ENCODE measurements around the gene NCKAP5L. TPM values are rescaled to one million over a fixed set of nuclear protein-coding genes. Genes with fewer than 3 reads are reported as not detected.

Gene NCKAP5L
- total and polyA plus RNA-seq, 2 donors (not counting 1 experiment from before 2014, with no cell fraction given): 3.9 to 14.2 TPM

GRCh38 chr12:49767333-49767732 lies 60.9 kb downstream of the NCKAP5L start:
- TF ChIP-seq EZH2 (IDR thresholded peaks at IDR 0.05; ENCODE audit: low read length, missing control alignments): no peak
- TF ChIP-seq, protein P1, sequence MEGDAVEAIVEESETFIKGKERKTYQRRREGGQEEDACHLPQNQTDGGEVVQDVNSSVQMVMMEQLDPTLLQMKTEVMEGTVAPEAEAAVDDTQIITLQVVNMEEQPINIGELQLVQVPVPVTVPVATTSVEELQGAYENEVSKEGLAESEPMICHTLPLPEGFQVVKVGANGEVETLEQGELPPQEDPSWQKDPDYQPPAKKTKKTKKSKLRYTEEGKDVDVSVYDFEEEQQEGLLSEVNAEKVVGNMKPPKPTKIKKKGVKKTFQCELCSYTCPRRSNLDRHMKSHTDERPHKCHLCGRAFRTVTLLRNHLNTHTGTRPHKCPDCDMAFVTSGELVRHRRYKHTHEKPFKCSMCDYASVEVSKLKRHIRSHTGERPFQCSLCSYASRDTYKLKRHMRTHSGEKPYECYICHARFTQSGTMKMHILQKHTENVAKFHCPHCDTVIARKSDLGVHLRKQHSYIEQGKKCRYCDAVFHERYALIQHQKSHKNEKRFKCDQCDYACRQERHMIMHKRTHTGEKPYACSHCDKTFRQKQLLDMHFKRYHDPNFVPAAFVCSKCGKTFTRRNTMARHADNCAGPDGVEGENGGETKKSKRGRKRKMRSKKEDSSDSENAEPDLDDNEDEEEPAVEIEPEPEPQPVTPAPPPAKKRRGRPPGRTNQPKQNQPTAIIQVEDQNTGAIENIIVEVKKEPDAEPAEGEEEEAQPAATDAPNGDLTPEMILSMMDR (conservative IDR thresholded peaks at IDR 0.05 in 1 of 2, IDR thresholded peaks at IDR 0.05 in 1 of 2; ENCODE audit: low read depth in 1 of 2, low read length in 2 of 2): no peak
- no peak overlapping the region for H3K9ac ChIP-seq (ENCODE audit: insufficient read depth, low read length)
- H3K36me3 ChIP-seq (ENCODE audit: control insufficient read depth, insufficient read depth, low read length): peaks cover 12% of the 10 kb centered on the region
- no peaks in the 10 kb centered on the region for H3K4me1 ChIP-seq (ENCODE audit: control insufficient read depth, extremely low read depth, insufficient read depth, low read length)
- H2AFZ ChIP-seq (ENCODE audit: low read length): no peak overlapping the region
- H3K4me2 ChIP-seq (ENCODE audit: extremely low read depth, insufficient read depth, low read length): no peak overlapping the region
- no peaks in the 10 kb centered on the region for H4K20me1 ChIP-seq (ENCODE audit: control insufficient read depth, extremely low read depth, insufficient read depth, low read length)
- no peaks in the 10 kb centered on the region for H3K79me2 ChIP-seq (ENCODE audit: control insufficient read depth, insufficient read depth, low read length)
- no peak overlapping the region for H3K4me3 ChIP-seq (replicated peaks in 1 of 4; ENCODE audit: control extremely low read depth in 1 of 4, insufficient read depth in 1 of 4, low read depth in 3 of 4, low read length in 4 of 4)
- DNase-seq (ENCODE audit: low read depth in 2 of 2): no peak
- H3K27ac ChIP-seq (ENCODE audit: insufficient read depth, low read length): no peak overlapping the region
- H3K9me3 ChIP-seq (ENCODE audit: control insufficient read depth, insufficient read depth, low read depth, low read length): no peaks in the 10 kb centered on the region
- no peaks in the 10 kb centered on the region for H3K27me3 ChIP-seq (ENCODE audit: control insufficient read depth, insufficient read depth, low read length)

GRCh38 chr12:49766115-49766455 lies 62.1 kb downstream of the NCKAP5L start:
- H3K27ac ChIP-seq (ENCODE audit: insufficient read depth, low read length): no peak overlapping the region
- no peaks in the 10 kb centered on the region for H4K20me1 ChIP-seq (ENCODE audit: control insufficient read depth, extremely low read depth, insufficient read depth, low read length)

GRCh38 chr12:49764126-49764525 lies 64.1 kb downstream of the NCKAP5L start:
- Histone ChIP-seq H3K4me1 (ENCODE audit: control insufficient read depth, extremely low read depth, insufficient read depth, low read length) (no peaks in the 10 kb centered on the region), H3K27ac (ENCODE audit: insufficient read depth, low read length) (no peak overlapping the region), H3K4me3 (replicated peaks in 1 of 4; ENCODE audit: control extremely low read depth in 1 of 4, insufficient read depth in 1 of 4, low read depth in 3 of 4, low read length in 4 of 4) (no peak overlapping the region), H3K9ac (ENCODE audit: insufficient read depth, low read length) (no peak overlapping the region), H4K20me1 (ENCODE audit: control insufficient read depth, extremely low read depth, insufficient read depth, low read length) (no peaks in the 10 kb centered on the region), H3K27me3 (ENCODE audit: control insufficient read depth, insufficient read depth, low read length) (no peaks in the 10 kb centered on the region), H3K36me3 (ENCODE audit: control insufficient read depth, insufficient read depth, low read length) (peaks cover 15% of the 10 kb centered on the region), H2AFZ (ENCODE audit: low read length) (no peak overlapping the region), H3K4me2 (ENCODE audit: extremely low read depth, insufficient read depth, low read length) (no peak overlapping the region), H3K9me3 (ENCODE audit: control insufficient read depth, insufficient read depth, low read depth, low read length) (no peaks in the 10 kb centered on the region), H3K79me2 (ENCODE audit: control insufficient read depth, insufficient read depth, low read length) (no peaks in the 10 kb centered on the region)
- DNase-seq (ENCODE audit: low read depth in 2 of 2): no peak
- TF ChIP-seq, protein P1 (conservative IDR thresholded peaks at IDR 0.05 in 1 of 2, IDR thresholded peaks at IDR 0.05 in 1 of 2; ENCODE audit: low read depth in 1 of 2, low read length in 2 of 2): no peak
- no peak for TF ChIP-seq EZH2 (IDR thresholded peaks at IDR 0.05; ENCODE audit: low read length, missing control alignments)

More at GRCh38 chr12:49766115-49766455, 62.1 kb downstream of the NCKAP5L start:
- H3K27me3 ChIP-seq (ENCODE audit: control insufficient read depth, insufficient read depth, low read length): no peaks in the 10 kb centered on the region
- H3K4me1 ChIP-seq (ENCODE audit: control insufficient read depth, extremely low read depth, insufficient read depth, low read length): no peaks in the 10 kb centered on the region
- no peak for TF ChIP-seq EZH2 (IDR thresholded peaks at IDR 0.05; ENCODE audit: low read length, missing control alignments)
- TF ChIP-seq, protein P1 (conservative IDR thresholded peaks at IDR 0.05 in 1 of 2, IDR thresholded peaks at IDR 0.05 in 1 of 2; ENCODE audit: low read depth in 1 of 2, low read length in 2 of 2): no peak
- DNase-seq (ENCODE audit: low read depth in 2 of 2): no peak
- H3K4me3 ChIP-seq (replicated peaks in 1 of 4; ENCODE audit: control extremely low read depth in 1 of 4, insufficient read depth in 1 of 4, low read depth in 3 of 4, low read length in 4 of 4): no peak overlapping the region
- H3K9ac ChIP-seq (ENCODE audit: insufficient read depth, low read length): no peak overlapping the region
- no peak overlapping the region for H2AFZ ChIP-seq (ENCODE audit: low read length)
- peaks cover 12% of the 10 kb centered on the region for H3K36me3 ChIP-seq (ENCODE audit: control insufficient read depth, insufficient read depth, low read length)
- H3K4me2 ChIP-seq (ENCODE audit: extremely low read depth, insufficient read depth, low read length): no peak overlapping the region
- H3K79me2 ChIP-seq (ENCODE audit: control insufficient read depth, insufficient read depth, low read length): no peaks in the 10 kb centered on the region
- no peaks in the 10 kb centered on the region for H3K9me3 ChIP-seq (ENCODE audit: control insufficient read depth, insufficient read depth, low read depth, low read length)

Data from fibroblast of lung (primary cell).